Measurements from ENCODE around the gene CDH4.
"Not testable (repeated sequence)": the region's sequence is repeated elsewhere in the genome, so short reads cannot be mapped to it uniquely, and the experiment has no call there.

CDH4 gene

GRCh38 chr20:61964675-61965605 lies 712.9 kb downstream of the CDH4 start:
- DNase-seq (ENCODE audit: low read depth): no peak

- DNase-seq (ENCODE audit: low read depth): no peak
Measured at GRCh38 chr20:61965606-61966491, 713.8 kb downstream of the CDH4 start.

- no peak for DNase-seq (ENCODE audit: low read depth)
Measured at GRCh38 chr20:61966492-61967244, 714.6 kb downstream of the CDH4 start.

GRCh38 chr20:61967300-61967699 lies 715.2 kb downstream of the CDH4 start:
- DNase-seq (ENCODE audit: low read depth): no peak

- no peak for DNase-seq (ENCODE audit: low read depth)
Measured at GRCh38 chr20:61968036-61968810, 716.2 kb downstream of the CDH4 start.

- DNase-seq (ENCODE audit: low read depth): no peak
Measured at GRCh38 chr20:61968932-61969331, 716.9 kb downstream of the CDH4 start.

- no peak for DNase-seq (ENCODE audit: low read depth)
Measured at GRCh38 chr20:61969806-61970205, 717.7 kb downstream of the CDH4 start.

GRCh38 chr20:61970357-61970756 lies 718.3 kb downstream of the CDH4 start:
- DNase-seq (ENCODE audit: low read depth): no peak

- DNase-seq (ENCODE audit: low read depth): not testable (repeated sequence)
Measured at GRCh38 chr20:61971595-61971994, 719.5 kb downstream of the CDH4 start.

GRCh38 chr20:61972636-61973508 lies 720.8 kb downstream of the CDH4 start:
- no peak for DNase-seq (ENCODE audit: low read depth)

- no peak for DNase-seq (ENCODE audit: low read depth)
Measured at GRCh38 chr20:61973515-61974356, 721.7 kb downstream of the CDH4 start.

GRCh38 chr20:61974357-61974665 lies 722.2 kb downstream of the CDH4 start:
- DNase-seq (ENCODE audit: low read depth): no peak

- no peak for DNase-seq (ENCODE audit: low read depth)
Measured at GRCh38 chr20:61975407-61976129, 723.5 kb downstream of the CDH4 start.

- DNase-seq (ENCODE audit: low read depth): no peak
Measured at GRCh38 chr20:61976263-61976643, 724.2 kb downstream of the CDH4 start.

GRCh38 chr20:61976644-61977418 lies 724.8 kb downstream of the CDH4 start:
- no peak for DNase-seq (ENCODE audit: low read depth)

- no peak for DNase-seq (ENCODE audit: low read depth)
Measured at GRCh38 chr20:61977419-61977786, 725.3 kb downstream of the CDH4 start.

- DNase-seq (ENCODE audit: low read depth): no peak
Measured at GRCh38 chr20:61978491-61978890, 726.4 kb downstream of the CDH4 start.

GRCh38 chr20:61979090-61979489 lies 727.0 kb downstream of the CDH4 start:
- no peak for DNase-seq (ENCODE audit: low read depth)

Measured in iris pigment epithelial cell (primary cell).